GM11168 (cell line): ENCODE measurements around the gene ZNF423.

Experiments
- in situ Hi-C: fragments of 300-500 bp; cut with MboI; formaldehyde crosslinking; loops from one replicate; pipeline ENCODE4 v1.12.0; 2022; ENCODE audit warnings: low sequenced_read_pairs; ENCODE audit not compliant: unreplicated experiment

The ZNF423 gene

GRCh38 chr16:49653577-49653976 is 202.3 kb downstream of the ZNF423 start:
- in situ Hi-C loops, result no loop called here

- in situ Hi-C loops, result no loop called here
Measured at GRCh38 chr16:49653173-49653570, 202.7 kb downstream of the ZNF423 start.

GRCh38 chr16:49652456-49653172 is 203.3 kb downstream of the ZNF423 start:
- in situ Hi-C loops, result no loop called here

DNA sequence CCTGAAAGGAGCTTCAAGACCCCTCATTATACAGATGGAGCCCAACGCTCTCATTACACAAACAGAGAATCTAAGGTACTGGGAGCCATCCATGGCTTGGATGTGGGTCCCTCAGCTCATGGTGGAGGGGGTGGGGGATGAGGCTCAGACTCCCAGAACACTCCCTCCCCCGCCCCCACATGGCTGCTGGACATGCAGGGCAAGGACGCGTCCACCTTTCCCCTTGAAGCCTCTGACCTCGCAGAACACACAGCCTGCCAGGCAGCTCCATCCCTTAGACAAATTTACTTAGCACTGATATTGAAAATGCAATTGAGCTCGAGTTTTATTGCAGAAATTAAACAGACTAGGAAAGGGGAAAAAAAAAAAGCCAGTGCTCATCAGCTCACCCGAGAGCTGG is 203.9 kb downstream of the ZNF423 start:
- in situ Hi-C loops, result no loop called here

DNA sequence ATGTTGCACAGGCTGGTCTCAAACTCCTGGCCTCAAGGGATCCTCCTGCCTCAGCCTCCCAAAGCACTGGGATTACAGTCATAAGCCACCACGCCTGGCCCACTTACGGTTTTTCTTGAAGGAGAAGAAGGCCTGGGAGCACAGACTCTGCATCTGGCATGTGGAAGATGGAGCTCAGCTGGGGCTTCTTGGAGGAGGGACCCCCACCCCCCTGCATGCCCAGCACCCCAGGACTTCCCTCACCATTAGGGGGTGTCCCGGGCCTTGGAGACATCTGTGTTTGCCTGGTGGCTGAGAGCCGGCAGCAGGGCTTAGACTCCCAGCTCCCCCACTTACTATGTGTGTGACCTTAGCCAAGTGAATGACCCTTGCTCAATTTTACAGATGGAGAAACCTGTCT is 204.7 kb downstream of the ZNF423 start:
- in situ Hi-C loops, result no loop called here

DNA sequence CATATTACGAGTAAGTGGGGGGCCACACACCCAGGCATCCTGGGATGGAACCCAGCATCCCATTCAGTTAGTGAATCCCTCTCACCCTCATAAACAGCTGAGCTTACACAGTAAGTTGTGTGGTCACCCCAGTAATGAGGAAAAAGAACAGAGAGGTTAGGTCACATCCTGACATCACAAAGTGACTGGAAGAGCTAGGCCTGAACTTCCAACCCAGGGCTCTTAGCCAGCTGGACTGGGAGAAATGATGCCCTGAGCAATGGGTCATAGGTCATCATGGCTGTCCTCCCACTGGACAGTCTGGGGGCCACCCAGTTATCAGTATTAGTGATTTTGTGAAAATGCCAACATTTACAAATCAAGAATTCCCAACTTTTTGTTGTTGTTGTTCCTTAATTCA is 205.3 kb downstream of the ZNF423 start:
- in situ Hi-C loops, result no loop called here

DNA sequence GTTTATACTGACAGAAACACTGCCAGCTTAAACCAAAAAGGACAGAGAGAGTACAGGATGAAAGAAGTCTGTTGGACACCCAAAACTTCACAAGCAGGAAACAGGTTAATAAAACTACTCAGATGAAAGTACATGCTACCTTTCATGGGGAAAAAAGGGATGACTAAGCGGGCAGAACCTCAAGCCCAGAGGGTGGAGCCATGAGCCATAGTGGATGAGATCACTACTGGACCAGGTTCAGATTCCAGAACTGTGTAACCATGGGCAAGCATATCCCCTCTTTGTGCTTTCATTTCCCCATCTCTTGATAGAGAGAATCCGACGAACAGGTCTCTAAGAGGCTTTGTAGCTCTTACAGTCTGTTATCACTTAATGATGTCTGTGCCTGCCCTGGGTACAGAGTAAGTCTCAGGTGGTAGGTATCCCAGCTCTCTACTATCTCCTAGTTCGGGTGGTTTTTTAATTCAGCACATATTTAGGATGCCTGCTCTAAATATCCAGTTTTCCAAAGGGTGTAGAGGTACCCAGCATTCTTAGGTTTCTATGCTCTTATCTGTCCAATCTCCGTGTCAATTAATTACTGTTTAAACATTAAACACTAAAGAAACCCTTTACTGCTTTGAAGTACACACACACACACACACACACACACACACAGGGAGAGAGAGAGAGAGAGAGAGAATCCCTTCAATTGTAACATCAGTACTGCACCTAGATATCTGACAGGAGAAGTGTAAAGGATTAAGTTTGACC is 206.7 kb downstream of the ZNF423 start:
- in situ Hi-C loops, result no loop called here

DNA sequence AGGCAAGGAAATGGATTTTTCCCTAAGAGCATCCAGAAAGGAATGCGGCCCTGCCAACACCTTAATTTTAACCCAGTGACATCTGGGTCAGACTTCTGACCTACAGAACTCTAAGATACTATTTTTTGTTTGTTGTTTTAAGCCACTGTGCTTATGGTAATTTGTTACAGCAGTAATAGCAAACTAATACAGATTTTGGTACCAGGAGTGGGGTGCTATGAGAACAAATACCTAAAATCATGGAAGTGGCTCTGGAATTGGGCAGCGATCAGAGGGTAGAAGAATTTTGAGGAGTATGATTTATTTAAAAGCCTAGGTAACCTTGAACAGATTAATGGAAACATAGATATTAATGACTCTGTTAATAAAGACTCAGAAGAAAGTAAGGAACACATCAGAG is 208.2 kb downstream of the ZNF423 start:
- in situ Hi-C loops, result no loop called here

GRCh38 chr16:49645263-49645662 is 210.6 kb downstream of the ZNF423 start:
- in situ Hi-C loops, result no loop called here

GRCh38 chr16:49644145-49644463 is 211.8 kb downstream of the ZNF423 start:
- in situ Hi-C loops, result no loop called here

- in situ Hi-C loops, result no loop called here
Measured at GRCh38 chr16:49643429-49644144, 212.3 kb downstream of the ZNF423 start.

DNA sequence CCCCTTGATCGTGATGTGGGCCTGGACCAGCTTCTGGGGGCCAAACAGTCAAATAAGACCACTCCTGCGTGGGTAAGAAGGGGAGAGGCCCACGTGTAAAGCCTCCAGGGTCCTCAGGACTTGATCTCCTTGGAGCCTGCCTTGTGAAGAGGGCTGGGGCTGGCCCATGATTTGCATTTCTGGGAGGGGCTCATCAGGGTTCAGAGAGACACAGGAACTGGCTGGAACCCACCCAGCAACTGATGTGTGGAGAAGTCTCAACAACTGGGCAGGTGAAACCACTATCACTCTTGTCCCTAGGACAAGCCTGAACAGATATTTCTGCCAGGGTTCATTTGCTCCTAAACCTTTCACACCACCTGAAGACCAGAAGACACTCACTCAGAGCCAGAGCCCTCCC is 214.7 kb downstream of the ZNF423 start:
- in situ Hi-C loops, result no loop called here

GRCh38 chr16:49640581-49640980 is 215.3 kb downstream of the ZNF423 start:
- in situ Hi-C loops, result no loop called here

- in situ Hi-C loops, result no loop called here
Measured at GRCh38 chr16:49639739-49640431, 216.0 kb downstream of the ZNF423 start.

DNA sequence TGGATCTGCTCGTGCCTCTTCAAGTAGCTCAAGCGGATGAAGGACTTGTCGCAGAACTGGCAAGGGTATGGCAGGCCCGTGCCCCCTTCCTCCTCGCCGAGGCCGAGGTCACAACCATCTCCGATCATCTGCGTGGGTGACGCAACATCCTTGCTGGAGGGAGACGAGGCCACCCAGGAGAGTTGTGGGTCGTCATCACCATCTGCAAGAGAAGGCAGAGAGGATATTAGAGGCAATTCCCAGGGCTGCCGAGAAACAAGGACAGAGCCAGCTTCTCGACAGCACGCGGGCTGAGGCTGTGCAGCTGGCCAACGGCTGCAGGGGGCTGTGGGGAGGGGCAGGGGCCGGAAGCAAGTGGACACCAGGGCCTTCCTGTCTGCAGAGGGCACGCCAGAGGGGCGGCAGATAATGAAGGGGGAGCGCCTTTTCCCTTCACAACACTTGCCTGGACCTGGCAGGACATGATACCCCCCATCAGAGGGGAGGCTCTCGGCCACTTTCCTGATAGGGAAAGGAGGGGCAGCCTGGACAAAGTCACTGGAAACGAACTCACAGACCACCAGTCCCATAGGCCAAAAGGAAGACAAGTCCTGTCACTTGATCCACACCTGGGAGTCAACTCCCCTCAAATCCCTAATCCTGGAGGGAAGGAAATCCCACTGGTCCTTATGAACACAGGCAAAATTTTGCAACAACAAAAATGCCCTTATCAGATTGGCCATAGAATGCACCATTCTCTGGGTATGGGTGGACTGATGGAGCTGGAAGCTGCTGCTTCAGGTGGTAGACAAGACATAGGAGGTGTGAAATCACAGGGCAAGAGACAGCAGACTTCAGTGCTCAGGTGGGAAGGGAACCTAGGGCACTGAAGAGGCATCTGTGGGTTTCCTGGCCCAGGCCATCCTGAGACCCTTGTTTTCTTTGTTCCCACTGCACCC is 217.0 kb downstream of the ZNF423 start:
- in situ Hi-C loops, result no loop called here

DNA sequence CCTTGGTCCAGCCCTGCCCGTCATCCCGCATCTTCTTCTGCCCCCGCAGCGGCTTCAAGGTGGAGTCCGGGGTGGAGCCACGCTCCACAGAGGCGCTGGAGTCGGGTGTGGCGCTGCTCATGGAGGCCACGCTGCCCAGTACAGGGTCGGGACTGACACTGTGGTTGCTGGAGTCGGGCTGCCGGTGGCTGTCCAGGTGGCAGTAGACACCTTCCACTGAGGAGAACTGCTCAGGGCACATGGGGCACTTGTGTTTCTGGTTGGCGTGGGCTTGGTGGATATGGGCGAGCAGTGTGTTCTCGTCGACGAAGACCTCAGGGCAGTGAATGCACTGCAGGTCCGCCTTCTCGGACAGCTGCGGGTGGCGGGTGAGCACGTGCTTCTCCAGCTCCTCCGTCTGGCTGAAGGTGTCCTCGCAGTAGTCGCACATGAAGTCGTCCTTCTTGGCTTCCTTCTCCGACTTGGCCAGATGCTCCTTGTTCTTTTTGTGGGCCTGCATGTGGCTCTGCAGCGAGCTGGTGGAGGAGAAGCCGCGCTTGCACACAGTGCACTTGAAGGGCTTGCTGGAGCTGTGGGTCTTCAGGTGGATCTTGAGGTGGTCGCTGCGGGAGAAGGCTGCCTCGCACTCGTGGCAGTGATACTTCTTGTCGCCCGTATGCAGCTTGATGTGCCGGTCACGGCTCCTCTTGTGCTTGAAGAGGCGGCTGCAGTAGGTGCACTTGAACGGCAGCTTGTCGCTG is 217.8 kb downstream of the ZNF423 start:
- in situ Hi-C loops, result no loop called here

GRCh38 chr16:49637511-49637910 is 218.4 kb downstream of the ZNF423 start:
- in situ Hi-C loops, result no loop called here

- in situ Hi-C loops, result no loop called here
Measured at GRCh38 chr16:49636608-49637007, 219.3 kb downstream of the ZNF423 start.
